Right cardiac atrium (tissue), 5 donors: ENCODE results near the gene SART1. TPM values are rescaled to one million over a fixed set of nuclear protein-coding genes. Genes with fewer than 3 reads are reported as not detected.

Experiments used
- ATAC-seq, 2 donors: fragments of 200-7000 bp; cut with Tn5 transposase; one replicate each; pipeline versions ENCODE4 v1.8.0 to v1.9.1; 2020; ENCODE audit warnings: moderate library complexity in 2 of 2, mild to moderate bottlenecking in 1 of 2
- DNase-seq, 3 donors: peaks; one replicate each; pipeline ENCODE4 v3.0.0-alpha.2; 2020
- H3K27ac ChIP-seq: one replicate; pipeline ENCODE4 v1.5.1; 2013; ENCODE audit warnings: mild to moderate bottlenecking, low read length, control low read depth, moderate library complexity
- H3K27me3 ChIP-seq: one replicate; pipeline ENCODE4 v1.6.1; 2013; ENCODE audit not compliant: control insufficient read depth, insufficient read depth
- H3K4me1 ChIP-seq: one replicate; pipeline ENCODE4 v1.6.1; 2013; ENCODE audit warnings: low read length; ENCODE audit not compliant: control insufficient read depth, insufficient read depth
- H3K4me3 ChIP-seq: one replicate; pipeline ENCODE4 v1.5.1; 2013; ENCODE audit warnings: low read length, control low read depth
- H3K9me3 ChIP-seq: one replicate; pipeline ENCODE4 v1.6.1; 2013; ENCODE audit warnings: low read length; ENCODE audit not compliant: control insufficient read depth
- WGBS: extraction: QIAGEN DNeasy Blood & Tissue Kit; methylation state at CpG from one replicate; pipeline ENCODE4 v1.1.7; 2013; 5-methylcytosine and 5-hydroxymethylcytosine counted together
- intact Hi-C, 4 donors: fragments of 100-400 bp; cut with DNase I; formaldehyde crosslinking; loops; one replicate each; pipeline versions ENCODE4 v1.11.0 to v1.14.0; 2022 to 2023
- polyA plus RNA-seq: library from polyadenylated mRNA; stranded (reverse); fragments of 200-250 nt; gene quantifications from one replicate; pipeline ENCODE4 v1.2.3, GENCODE V29; 2013
- total RNA-seq, 4 donors: library from RNA; stranded (reverse); fragmentation: NEBNext Ultra II Directional; extraction: Animal tissue kit (Norgen Biotek cat#: 25700); gene quantifications; one replicate each; pipeline ENCODE4 v1.2.1, GENCODE V29; 2021
- donor health status: healthy with polysubstance abuse.
- donor health status: DM: no; HTN: yes; CAD: no.
- donor health status: DM: no; HTN: no; CAD: no.
- donor health status: DM: no; HTN: yes; CAD: no; lungs with severe emphysema.
- donor health status: DM: yes; HTN: yes; CAD: no.

The SART1 gene
- total and polyA plus RNA-seq, 5 donors, result 34.3 to 41.7 (median 38.2) TPM

DNA sequence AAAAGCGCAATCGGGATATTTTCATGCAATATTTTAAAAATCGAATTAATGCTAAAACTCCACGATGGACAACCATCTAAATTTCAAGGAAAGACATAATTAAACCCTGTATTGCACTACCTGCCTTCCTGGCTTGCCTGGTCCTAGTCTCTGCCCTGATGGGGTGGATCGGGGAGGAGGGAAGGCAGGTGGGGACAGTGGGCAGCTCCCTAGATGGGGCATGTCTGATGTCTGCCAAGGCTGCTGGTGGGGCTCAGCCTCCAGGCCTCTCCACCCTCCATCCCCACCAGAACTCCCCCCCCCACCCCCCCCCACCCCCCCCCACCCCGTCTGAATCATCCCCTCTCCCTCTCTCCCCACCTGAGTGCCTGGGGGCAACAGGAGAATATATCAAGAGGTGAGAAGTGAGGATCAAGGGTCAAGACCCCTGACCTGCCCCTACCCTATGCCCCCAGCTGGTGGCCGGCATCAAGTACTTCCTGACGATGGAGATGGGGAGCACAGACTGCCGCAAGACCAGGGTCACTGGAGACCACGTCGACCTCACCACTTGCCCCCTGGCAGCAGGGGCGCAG lies 50.9 kb downstream of the SART1 start:
- intact Hi-C loops, result no loop called here
- no peaks in the 10 kb centered on the region for H3K27me3 ChIP-seq
- DNase-seq (no peak), ATAC-seq (no peak)
- H3K27ac ChIP-seq, result no peak overlapping the region
- H3K9me3 ChIP-seq, result no peaks in the 10 kb centered on the region
- H3K4me1 ChIP-seq, result no peaks in the 10 kb centered on the region
- H3K4me3 ChIP-seq, result no peak overlapping the region
- 58% methylated on average over 12 of the region's 12 CpGs for WGBS

- H3K27me3 ChIP-seq, result no peaks in the 10 kb centered on the region
- ATAC-seq (no peak), DNase-seq (no peak)
- H3K9me3 ChIP-seq, result no peaks in the 10 kb centered on the region
- H3K27ac ChIP-seq, result no peak overlapping the region
- no peaks in the 10 kb centered on the region for H3K4me1 ChIP-seq
- H3K4me3 ChIP-seq, result no peak overlapping the region
- 54% methylated on average over 12 of the region's 12 CpGs for WGBS
- intact Hi-C loops, result no loop called here
These were observed 51.6 kb downstream of the SART1 start for GRCh38 chr11:66012946-66013761.

DNA sequence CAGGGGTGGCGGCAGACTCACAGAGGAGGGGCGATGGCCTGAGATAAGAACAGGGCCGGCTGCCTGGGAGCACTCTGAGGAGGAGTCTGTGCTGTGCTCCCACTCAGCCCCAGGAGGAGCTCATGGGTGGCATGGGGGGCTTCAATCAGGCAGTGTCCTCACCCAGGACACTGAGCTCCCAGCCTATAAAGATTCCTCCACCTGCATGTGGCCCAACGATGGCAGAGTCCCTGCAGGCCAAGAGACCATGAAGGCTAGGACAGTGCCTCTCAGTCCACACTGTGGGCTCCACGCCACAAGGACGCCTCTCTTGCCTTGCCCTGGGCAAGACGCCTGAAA lies 52.2 kb downstream of the SART1 start:
- no peaks in the 10 kb centered on the region for H3K4me1 ChIP-seq

GRCh38 chr11:66014804-66015453 lies 53.4 kb downstream of the SART1 start:
- ATAC-seq (no peak), DNase-seq (no peak)
- no peak overlapping the region for H3K27ac ChIP-seq
- no peaks in the 10 kb centered on the region for H3K4me1 ChIP-seq
- H3K27me3 ChIP-seq, result no peaks in the 10 kb centered on the region
- H3K4me3 ChIP-seq, result no peak overlapping the region
- intact Hi-C loops, result no loop called here
- H3K9me3 ChIP-seq, result no peaks in the 10 kb centered on the region
- WGBS, result 75% methylated on average over 6 of the region's 6 CpGs

More for the DNA sequence above, 52.2 kb downstream of the SART1 start:
- Histone ChIP-seq H3K27ac (no peak overlapping the region), H3K9me3 (no peaks in the 10 kb centered on the region), H3K4me3 (no peak overlapping the region), H3K27me3 (no peaks in the 10 kb centered on the region)
- WGBS, result 60% methylated on average over 7 of the region's 7 CpGs
- ATAC-seq (no peak), DNase-seq (no peak)
- intact Hi-C loops, result no loop called here

DNA sequence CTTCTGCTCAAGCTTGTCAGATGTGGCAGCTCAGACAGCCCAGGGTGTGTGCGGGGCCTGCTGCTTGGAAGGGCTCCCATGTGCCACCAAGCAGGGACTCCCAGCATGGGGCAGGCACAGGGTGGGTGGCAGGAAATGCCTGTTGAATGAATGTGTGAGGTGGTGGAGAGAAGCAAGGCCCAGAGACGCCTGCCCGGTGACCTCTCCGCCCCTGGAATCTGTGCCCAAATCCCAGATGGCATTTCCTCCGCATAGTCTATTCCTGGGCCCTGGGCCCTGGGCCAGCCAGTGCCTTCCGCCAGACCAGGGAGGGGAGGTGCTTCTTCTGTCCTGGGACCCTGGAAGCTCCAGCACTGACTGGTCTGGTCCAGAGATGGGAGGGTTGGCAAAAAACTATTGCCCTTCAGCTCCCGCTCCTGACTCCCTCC lies 53.9 kb downstream of the SART1 start:
- Histone ChIP-seq H3K27me3 (no peaks in the 10 kb centered on the region), H3K9me3 (no peaks in the 10 kb centered on the region), H3K4me3 (no peak overlapping the region), H3K4me1 (no peaks in the 10 kb centered on the region), H3K27ac (no peak overlapping the region)
- ATAC-seq, result peak; percentile 59 to 60
- intact Hi-C loops, result no loop called here
- peak in 1 of 3 donors; percentile 40 for DNase-seq
- 46% methylated on average over 7 of the region's 7 CpGs for WGBS

- ATAC-seq, result peak in 1 of 2 donors; percentile 6
- intact Hi-C loops, result no loop called here
- Histone ChIP-seq H3K9me3 (no peaks in the 10 kb centered on the region), H3K27ac (no peak overlapping the region), H3K4me3 (no peak overlapping the region), H3K27me3 (no peaks in the 10 kb centered on the region), H3K4me1 (no peaks in the 10 kb centered on the region)
- WGBS, result 73% methylated on average over 18 of the region's 18 CpGs
- no peak for DNase-seq
These were observed 54.6 kb downstream of the SART1 start for GRCh38 chr11:66015936-66016792.

GRCh38 chr11:66016793-66017177 lies 55.3 kb downstream of the SART1 start:
- ATAC-seq (no peak), DNase-seq (no peak)
- no peak overlapping the region for H3K27ac ChIP-seq
- no peaks in the 10 kb centered on the region for H3K27me3 ChIP-seq
- intact Hi-C loops, result no loop called here
- H3K4me3 ChIP-seq, result no peak overlapping the region
- WGBS, result 81% methylated on average over 10 of the region's 10 CpGs
- H3K9me3 ChIP-seq, result no peaks in the 10 kb centered on the region
- H3K4me1 ChIP-seq, result no peaks in the 10 kb centered on the region

GRCh38 chr11:66017321-66017720 lies 55.8 kb downstream of the SART1 start:
- H3K9me3 ChIP-seq, result no peaks in the 10 kb centered on the region
- intact Hi-C loops, result no loop called here
- WGBS, result 77% methylated on average over 4 of the region's 4 CpGs
- H3K4me3 ChIP-seq, result no peak overlapping the region
- DNase-seq, result no peak
- H3K27me3 ChIP-seq, result no peaks in the 10 kb centered on the region
- no peaks in the 10 kb centered on the region for H3K4me1 ChIP-seq
- no peak for ATAC-seq
- H3K27ac ChIP-seq, result no peak overlapping the region

- H3K4me1 ChIP-seq, result no peaks in the 10 kb centered on the region
- H3K9me3 ChIP-seq, result no peaks in the 10 kb centered on the region
- H3K4me3 ChIP-seq, result no peak overlapping the region
- WGBS, result 72% methylated on average over 8 of the region's 8 CpGs
- ATAC-seq, result no peak
- H3K27ac ChIP-seq, result no peak overlapping the region
- DNase-seq, result no peak
- H3K27me3 ChIP-seq, result no peaks in the 10 kb centered on the region
- intact Hi-C loops, result no loop called here
These were observed 58.7 kb downstream of the SART1 start for GRCh38 chr11:66020212-66020611.

DNA sequence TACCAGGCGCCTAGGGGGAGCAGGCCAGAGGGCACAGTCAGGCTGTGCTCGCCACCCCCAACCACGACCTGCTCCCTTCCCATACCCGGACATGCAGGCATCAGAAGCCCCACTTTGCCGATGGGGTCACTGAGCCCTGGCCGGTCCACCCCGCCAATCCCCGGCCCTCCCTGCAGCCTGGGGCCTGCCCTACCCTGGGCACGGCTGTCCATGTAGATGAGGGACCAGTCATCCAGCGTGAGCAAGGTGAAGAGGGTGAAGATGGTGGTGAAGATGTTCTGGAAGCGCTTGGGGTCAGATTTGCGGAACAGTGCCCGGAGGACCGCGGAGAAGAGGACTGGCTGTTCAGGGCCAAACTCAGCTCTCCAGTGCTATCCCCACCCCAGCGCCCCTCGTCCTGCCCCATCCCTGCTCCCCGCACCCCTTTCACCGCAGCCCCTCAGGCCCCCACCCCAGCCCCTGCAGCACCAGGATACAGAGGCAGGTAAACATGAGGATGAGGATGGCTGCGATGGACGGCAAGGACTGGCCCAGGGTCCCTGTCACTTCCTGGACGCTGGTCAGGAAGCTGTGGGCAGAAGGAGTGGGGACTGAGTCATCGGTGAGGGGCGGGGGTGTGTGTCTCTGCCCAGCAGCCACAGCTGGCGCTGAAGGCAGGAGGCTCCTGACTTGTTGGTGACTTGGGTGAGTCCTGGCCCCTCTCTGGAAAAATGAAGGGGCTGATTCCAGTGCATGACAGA lies 59.3 kb downstream of the SART1 start:
- no peaks in the 10 kb centered on the region for H3K9me3 ChIP-seq
- no peak overlapping the region for H3K4me3 ChIP-seq
- H3K27ac ChIP-seq, result no peak overlapping the region
- DNase-seq (no peak), ATAC-seq (peak in 1 of 2 donors; percentile 10)
- intact Hi-C loops, result no loop called here
- H3K4me1 ChIP-seq, result no peaks in the 10 kb centered on the region
- 81% methylated on average over 25 of the region's 25 CpGs for WGBS
- no peaks in the 10 kb centered on the region for H3K27me3 ChIP-seq
